K562 (cell line): ENCODE measurements around the gene CHAD. TPM values are rescaled to one million over a fixed set of nuclear protein-coding genes. Genes with fewer than 3 reads are reported as not detected.
"Not testable (repeated sequence)": the region's sequence is repeated elsewhere in the genome, so short reads cannot be mapped to it uniquely, and the experiment has no call there.

Source experiments
- ATAC-seq: fragments of 200-7000 bp; cut with Tn5 transposase; 3 replicates; pipeline ENCODE4 v1.9.1; 2020; ENCODE audit warnings: moderate library complexity
- BruUV-seq: library from RNA; stranded (reverse); fragments of 400-500 nt; replicated peaks from 2 replicates; lab custom pipeline; 2021; lab: Mats Ljungman, UMichigan
- CTCF ChIA-PET: fragments of 300-600 bp; formaldehyde crosslinking; extraction: SDS; loops from one replicate; lab custom pipeline; 2021; ENCODE audit warnings: low intra/inter-chr PET ratio; lab: Yijun Ruan, JAX
- POLR2A ChIA-PET: fragments of 300-600, 350-650 bp; sonication (Branson Sonifier 250); formaldehyde crosslinking; extraction: SDS; loops from one replicate; lab custom pipeline; 2021; ENCODE audit warnings: antibody characterized with exemption, inconsistent platforms; lab: Yijun Ruan, JAX
- DNase-seq, 4 experiments: peaks; one replicate each; pipeline versions ENCODE4 v3.0.0 to v3.0.0-alpha.2; 2011 to 2018; ENCODE audit warnings: low spot score in 3 of 4, mixed read lengths in 3 of 4; ENCODE audit errors: extremely low read depth in 1 of 4
- FAIRE-seq: peaks from 2 replicates; lab custom pipeline; 2011; peaks lifted over from hg19 to GRCh38; lab: Jason Lieb, UNC
- H2AFZ ChIP-seq: 2 replicates; pipeline ENCODE4 v1.6.0; 2011; ENCODE audit warnings: low read depth, low read length, control low read depth, inconsistent platforms
- H3K27ac ChIP-seq: fragments of 200-600 bp; 3 replicates; pipeline ENCODE4 v1.8.0; 2011; ENCODE audit warnings: low read depth, mild to moderate bottlenecking, control low read depth, inconsistent platforms, low read length, moderate library complexity, mixed read lengths; ENCODE audit errors: extremely low read depth
- H3K27me3 ChIP-seq, 2 experiments: fragments of 300-600 bp in 1 of 2; 2 replicates in 1 of 2; 3 replicates in 1 of 2; pipeline versions ENCODE4 v1.6.0 to v1.8.0; 2011; ENCODE audit warnings: inconsistent platforms in 2 of 2, low read length in 2 of 2, mild to moderate bottlenecking in 1 of 2, mixed read lengths in 1 of 2, moderate library complexity in 1 of 2; ENCODE audit not compliant: control insufficient read depth in 2 of 2, insufficient read depth in 2 of 2
- H3K36me3 ChIP-seq: fragments of 300-600 bp; 3 replicates; pipeline ENCODE4 v1.8.0; 2011; ENCODE audit warnings: mild to moderate bottlenecking, low read length, inconsistent platforms; ENCODE audit not compliant: control insufficient read depth, insufficient read depth
- H3K4me1 ChIP-seq, 2 experiments: fragments of 200-600 bp in 1 of 2; replicated peaks in 1 of 2; 2 replicates in 1 of 2; 3 replicates in 1 of 2; pipeline versions ENCODE4 v1.5.1 to v1.8.0; 2011; ENCODE audit warnings: inconsistent platforms in 2 of 2, low read length in 2 of 2, mild to moderate bottlenecking in 1 of 2, mixed read lengths in 1 of 2, moderate library complexity in 1 of 2; ENCODE audit not compliant: control insufficient read depth in 2 of 2, insufficient read depth in 2 of 2
- H3K4me2 ChIP-seq: 2 replicates; pipeline ENCODE4 v1.6.1; 2011; ENCODE audit warnings: low read length, control low read depth, inconsistent platforms, mixed read lengths; ENCODE audit not compliant: insufficient read depth
- H3K4me3 ChIP-seq: fragments of 200-600 bp; sonication (generic), shearing (Covaris generic); 2 replicates; pipeline ENCODE4 v1.5.1; 2016; ENCODE audit warnings: control low read depth, inconsistent platforms
- H3K79me2 ChIP-seq: fragments of 200-600 bp; 3 replicates; pipeline ENCODE4 v1.8.0; 2011; ENCODE audit warnings: low read length, inconsistent platforms; ENCODE audit not compliant: control insufficient read depth, insufficient read depth
- H3K9ac ChIP-seq, 2 experiments: 2 replicates each; pipeline versions ENCODE4 v1.6.0 to v1.6.1; 2011; ENCODE audit warnings: low read depth in 2 of 2, low read length in 2 of 2, control low read depth in 1 of 2, inconsistent platforms in 1 of 2, mild to moderate bottlenecking in 1 of 2, mixed read lengths in 1 of 2; ENCODE audit not compliant: insufficient read depth in 1 of 2
- H3K9me1 ChIP-seq: one replicate; pipeline ENCODE4 v1.6.0; 2011; ENCODE audit warnings: inconsistent platforms, mild to moderate bottlenecking, low read length, moderate library complexity; ENCODE audit not compliant: control insufficient read depth, insufficient read depth
- H3K9me3 ChIP-seq: replicated peaks from 2 replicates; pipeline ENCODE4 v1.5.1; 2011; ENCODE audit warnings: low read depth, low read length, inconsistent platforms; ENCODE audit not compliant: control insufficient read depth, insufficient read depth
- H4K20me1 ChIP-seq: replicated peaks from 2 replicates; pipeline ENCODE4 v1.6.1; 2011; ENCODE audit warnings: low read length, inconsistent platforms, mixed read lengths; ENCODE audit not compliant: control insufficient read depth, insufficient read depth
- CEBPB ChIP-seq: fragments of 450-650 bp; IDR thresholded peaks from 2 replicates; pipeline ENCODE4 v1.6.1; 2016; ENCODE audit warnings: missing genetic modification characterization, missing compliant biosample characterization
- CEBPG ChIP-seq, 3 experiments: fragments of 200-800 bp in 1 of 3; sonication (Bioruptor generic) in 1 of 3; sonication (generic) in 1 of 3; formaldehyde crosslinking in 1 of 3; IDR thresholded peaks in 2 of 3; conservative IDR thresholded peaks in 1 of 3; 2 replicates each; pipeline versions ENCODE4 v1.6.1 to v1.8.0; 2016 to 2022; ENCODE audit warnings: missing compliant biosample characterization in 2 of 3, missing genetic modification characterization in 2 of 3, mild to moderate bottlenecking in 1 of 3, missing genetic modification reagents in 1 of 3
- HDAC6 ChIP-seq: IDR thresholded peaks from 2 replicates; pipeline ENCODE4 v1.6.1; 2012; ENCODE audit warnings: low read depth, mild to moderate bottlenecking, control low read depth, inconsistent platforms, low read length, moderate library complexity
- MEF2A ChIP-seq: IDR thresholded peaks from 2 replicates; pipeline ENCODE4 v1.6.1; 2011; ENCODE audit warnings: low read depth, mild to moderate bottlenecking, low read length, moderate library complexity; ENCODE audit not compliant: control insufficient read depth
- SMARCA4 ChIP-seq: fragments of 450-650 bp; IDR thresholded peaks from 2 replicates; pipeline ENCODE4 v1.6.1; 2016
- ZNF589 ChIP-seq: fragments of 200-800 bp; sonication (Bioruptor generic); IDR thresholded peaks from 2 replicates; pipeline ENCODE4 v1.6.1; 2016; ENCODE audit warnings: low read depth, missing genetic modification characterization, missing compliant biosample characterization
- ZNF695 ChIP-seq: fragments of 450-650 bp; formaldehyde crosslinking; IDR thresholded peaks from 2 replicates; pipeline ENCODE4 v1.4.0; 2020; ENCODE audit warnings: mild to moderate bottlenecking, moderate library complexity
- ZZZ3 ChIP-seq: fragments of 450-650 bp; IDR thresholded peaks from 2 replicates; pipeline ENCODE4 v1.6.1; 2016; ENCODE audit warnings: antibody characterized with exemption, mild to moderate bottlenecking, moderate library complexity
- WGBS: fragments of 100-300 bp; shearing (Covaris generic); methylation state at CpG from one replicate; pipeline ENCODE4 v1.1.6; 2016; ENCODE audit warnings: low coverage, mixed read lengths; ENCODE audit not compliant: insufficient coverage; ENCODE audit errors: missing lambda C conversion rate; 5-methylcytosine and 5-hydroxymethylcytosine counted together
- in situ Hi-C: fragments of 300-500 bp; cut with MboI; formaldehyde crosslinking; loops from 4 replicates; pipeline ENCODE4 v1.15.0; 2018; ENCODE audit warnings: inconsistent platforms, mixed read lengths
- intact Hi-C: fragments of 100-400 bp; cut with micrococcal nuclease; formaldehyde crosslinking; loops from 2 replicates; pipeline ENCODE4 v1.14.2; 2022
- polyA plus RNA-seq, 8 experiments: library from polyadenylated mRNA; depleted of rRNA in 4 of 8; stranded (reverse) in 5 of 8; unstranded in 3 of 8; fragments of >200 nt; fragmentation: Nextera tagmentation in 2 of 8; fragmentation: Illumina TruSeq in 1 of 8; extraction: Ambion mirVana in 2 of 8; extraction: Trizol in 1 of 8; gene quantifications; 2 replicates each; pipeline versions ENCODE4 v1.2.1 to v1.2.3, GENCODE V29; 2011 to 2014; ENCODE audit warnings: inconsistent platforms in 1 of 8, missing spikeins in 1 of 8
- total RNA-seq, 7 experiments: library from RNA; depleted of rRNA in 6 of 7; stranded (reverse); fragments of >200 nt in 6 of 7; fragmentation: Illumina TruSeq in 2 of 7; extraction: Trizol in 2 of 7; gene quantifications; 2 replicates each; pipeline versions ENCODE4 v1.2.1 to v1.2.3, GENCODE V29; 2011 to 2021; ENCODE audit warnings: low replicate concordance in 1 of 7

Gene CHAD
- total and polyA plus RNA-seq, 9 of the 15 experiments (the other 6 are each of a cell fraction or from before 2014, with no cell fraction given): not detected

GRCh38 chr17:50421308-50422051 is 47.2 kb downstream of the CHAD start (continued):
- no peak for TF ChIP-seq HDAC6
- TF ChIP-seq MEF2A: no peak
- 0 out of 2 replicates have a peak, but pooled peaks have one; percentile 25 for TF ChIP-seq SMARCA4
- TF ChIP-seq, all 486 proteins: peak for 19

GRCh38 chr17:50420419-50421112 is 48.1 kb downstream of the CHAD start:
- Histone ChIP-seq H3K4me1 (peaks cover 20% of the 10 kb centered on the region in 2 experiments), H3K9ac (no peak overlapping the region), H3K9me1 (no peaks in the 10 kb centered on the region), H3K4me2 (no peak overlapping the region; the same call in 1 of the 2 replicates), H3K79me2 (no peaks in the 10 kb centered on the region), H2AFZ (peak overlapping the region; percentile 86)
- in situ Hi-C loops (no loop called here), intact Hi-C loops (no loop called here)
- no peak for FAIRE-seq
- BruUV-seq: no TSS peak
- TF ChIP-seq CEBPB (tag) (peak; percentile 82), ZNF589 (CRISPR knock-in tag) (0 out of 2 replicates have a peak, but pooled peaks have one; percentile 20), ZZZ3 (no peak), ZNF695 (CRISPR knock-in tag) (no peak), CEBPG (CRISPR knock-in tag; IDR thresholded peaks at IDR 0.05) (no peak), CEBPG (tag; conservative IDR thresholded peaks at IDR 0.05 in 1 of 2, IDR thresholded peaks at IDR 0.05 in 1 of 2) (peak in 1 of 2 experiments; percentile 30; a peak in 1 of 4 replicates)
- TF ChIP-seq, all 486 proteins: peak for 3
- ChIA-PET POLR2A (interaction anchor here (0.6 to 1.8 kb wide), 3 partner anchors 9 to 24 kb away, joined by 3 to 5 read pairs (median 4); partner anchors contain the start of gene LRRC59), CTCF (no interaction called here)
- no peak overlapping the region for H3K4me3 ChIP-seq
- H3K27ac ChIP-seq: no peak overlapping the region; the same call in 2 of the 3 replicates
- no peaks in the 10 kb centered on the region for H4K20me1 ChIP-seq
- ATAC-seq (no peak), DNase-seq (no peak)
- H3K27me3 ChIP-seq: no peaks in the 10 kb centered on the region
- no peaks in the 10 kb centered on the region for H3K36me3 ChIP-seq
- 91% methylated on average over 6 of the region's 6 CpGs for WGBS
- no peaks in the 10 kb centered on the region for H3K9me3 ChIP-seq

GRCh38 chr17:50419577-50419976 is 49.1 kb downstream of the CHAD start:
- intact Hi-C loops, H3K9ac ChIP-seq, H3K4me3 ChIP-seq, H3K27ac ChIP-seq, H3K9me3 ChIP-seq, H3K4me2 ChIP-seq, CTCF ChIA-PET, BruUV-seq, DNase-seq, H3K9me1 ChIP-seq, H2AFZ ChIP-seq, H3K36me3 ChIP-seq, H4K20me1 ChIP-seq, ATAC-seq, in situ Hi-C loops, H3K27me3 ChIP-seq, H3K79me2 ChIP-seq, FAIRE-seq: not testable (repeated sequence)
- POLR2A ChIA-PET: interaction anchor here (1.8 kb wide), 1 partner anchor 23 kb away, joined by 5 read pairs; the partner anchor contains the start of gene LRRC59
- 89% methylated on average over 10 of the region's 10 CpGs for WGBS
- peaks cover 11% of the 10 kb centered on the region in 2 experiments for H3K4me1 ChIP-seq
